ENCODE results near the gene GGNBP2.
A peak's percentile ranks its signal among the peaks of the same experiment; 100 is the strongest.

Gene GGNBP2

DNA sequence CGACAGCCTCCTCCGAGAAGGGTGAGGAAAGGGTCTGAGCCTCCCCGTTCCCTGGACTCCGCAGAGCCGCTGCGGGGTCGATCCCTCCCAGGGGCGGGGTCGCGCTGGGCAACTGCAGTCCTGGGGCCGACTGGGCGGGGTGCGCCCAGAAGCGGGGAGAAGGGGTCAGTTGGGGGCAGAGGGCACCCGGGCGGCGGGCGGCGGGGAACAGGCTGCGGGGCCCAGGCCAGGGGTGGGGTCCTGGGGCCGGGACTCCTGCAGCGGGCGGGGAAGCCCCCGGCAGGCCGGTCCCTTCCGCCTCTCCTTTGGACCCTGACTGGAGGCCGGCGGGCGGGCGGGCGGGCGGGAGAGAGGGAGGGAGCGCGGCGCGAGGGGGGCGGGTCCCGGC lies 352 bp downstream of the GGNBP2 start:
- peak overlapping the region; percentile 100 for H3K4me3 ChIP-seq (ENCODE audit: low read length)
- no peaks in the 10 kb centered on the region for H3K27me3 ChIP-seq (ENCODE audit: control insufficient read depth, low read length)
- H3K4me2 ChIP-seq (ENCODE audit: low read length), result peak overlapping the region; percentile 81
- no peak for TF ChIP-seq CTCF (IDR thresholded peaks at IDR 0.05; ENCODE audit: low read depth, low read length, poor library complexity, severe bottlenecking)
- no peak for TF ChIP-seq EZH2phosphoT487 (IDR thresholded peaks at IDR 0.05; ENCODE audit: borderline replicate concordance, low read length)
- peak overlapping the region; percentile 94 for H3K27ac ChIP-seq (ENCODE audit: low read depth, low read length)
- H4K20me1 ChIP-seq (ENCODE audit: control insufficient read depth, insufficient read depth, low read depth, low read length), result peaks cover 19% of the 10 kb centered on the region; the same call in 1 of the 2 replicates
- H3K9me2 ChIP-seq (replicated peaks; ENCODE audit: control insufficient read depth, low read length), result no peaks in the 10 kb centered on the region
- peaks cover 71% of the 10 kb centered on the region for H3K79me2 ChIP-seq (ENCODE audit: control insufficient read depth, low read length)
- H3K36me3 ChIP-seq (ENCODE audit: control insufficient read depth, low read length), result peaks cover 42% of the 10 kb centered on the region
- H3K9me3 ChIP-seq (ENCODE audit: control insufficient read depth, insufficient read depth, low read length), result no peaks in the 10 kb centered on the region
- H3F3A ChIP-seq (ENCODE audit: control insufficient read depth, insufficient read depth), result peaks cover 35% of the 10 kb centered on the region
- H3K4me1 ChIP-seq (ENCODE audit: control insufficient read depth, low read length), result peaks cover 37% of the 10 kb centered on the region

DNA sequence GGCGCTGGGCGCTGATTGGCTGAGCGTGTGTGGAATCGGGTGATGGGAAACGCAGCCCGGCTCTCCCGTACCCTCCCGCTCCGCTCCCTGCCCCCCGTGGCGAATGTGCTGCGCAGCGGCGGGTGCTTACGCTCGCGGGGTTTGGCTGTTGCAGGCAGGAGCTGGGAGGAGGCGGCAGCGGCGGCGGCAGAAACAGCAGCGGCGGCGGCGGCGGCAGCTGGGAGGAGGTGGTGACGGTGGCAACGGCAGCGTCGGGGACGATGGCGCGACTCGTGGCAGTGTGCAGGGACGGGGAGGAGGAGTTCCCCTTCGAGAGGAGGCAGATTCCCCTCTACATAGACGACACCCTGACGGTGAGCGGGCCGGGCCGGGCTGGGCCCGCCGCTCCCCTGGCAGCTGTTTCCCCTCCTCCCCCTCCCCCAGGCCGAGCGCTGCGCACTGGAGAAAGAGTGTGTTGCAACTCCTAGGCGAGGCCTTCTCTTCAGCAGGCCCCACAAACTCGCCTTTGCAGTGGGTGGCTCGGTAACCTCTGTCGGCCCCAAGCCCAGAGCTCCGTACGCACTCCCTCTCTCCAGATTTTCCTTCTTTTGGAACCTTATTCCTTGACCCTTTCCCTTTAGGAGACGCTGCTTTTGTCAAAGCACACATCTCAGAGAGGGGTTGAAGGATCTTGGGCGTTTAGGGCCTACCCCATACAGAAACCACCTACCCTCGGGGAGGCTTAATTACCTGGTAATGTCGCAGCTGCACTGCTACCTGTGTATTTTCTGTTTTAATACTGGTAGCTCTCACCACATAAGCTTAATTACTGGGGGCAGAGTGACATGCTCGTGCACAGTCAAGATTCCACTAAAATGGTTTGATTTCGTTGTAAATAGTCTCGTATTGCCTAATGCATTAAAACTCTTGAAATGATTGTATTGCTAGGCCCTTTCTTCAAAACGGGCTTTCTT lies 1.0 kb downstream of the GGNBP2 start:
- H3K4me1 ChIP-seq (ENCODE audit: control insufficient read depth, low read length), result peaks cover 44% of the 10 kb centered on the region

GRCh38 chr17:36546418-36547093 lies 1.8 kb downstream of the GGNBP2 start:
- Histone ChIP-seq H4K20me1 (ENCODE audit: control insufficient read depth, insufficient read depth, low read depth, low read length) (peaks cover 19% of the 10 kb centered on the region; the same call in 1 of the 2 replicates), H3K4me3 (ENCODE audit: low read length) (peak overlapping the region; percentile 95), H3K9me2 (replicated peaks; ENCODE audit: control insufficient read depth, low read length) (no peaks in the 10 kb centered on the region), H3K36me3 (ENCODE audit: control insufficient read depth, low read length) (peaks cover 47% of the 10 kb centered on the region), H3K9me3 (ENCODE audit: control insufficient read depth, insufficient read depth, low read length) (no peaks in the 10 kb centered on the region), H3K4me2 (ENCODE audit: low read length) (peak overlapping the region; percentile 85), H3K27ac (ENCODE audit: low read depth, low read length) (peak overlapping the region; percentile 94), H3K4me1 (ENCODE audit: control insufficient read depth, low read length) (peaks cover 52% of the 10 kb centered on the region), H3K27me3 (ENCODE audit: control insufficient read depth, low read length) (no peaks in the 10 kb centered on the region), H3K79me2 (ENCODE audit: control insufficient read depth, low read length) (peaks cover 84% of the 10 kb centered on the region), H3F3A (ENCODE audit: control insufficient read depth, insufficient read depth) (peaks cover 39% of the 10 kb centered on the region)
- no peak for TF ChIP-seq CTCF (IDR thresholded peaks at IDR 0.05; ENCODE audit: low read depth, low read length, poor library complexity, severe bottlenecking)
- TF ChIP-seq EZH2phosphoT487 (IDR thresholded peaks at IDR 0.05; ENCODE audit: borderline replicate concordance, low read length), result no peak

More for the DNA sequence above, 1.0 kb downstream of the GGNBP2 start:
- peaks cover 39% of the 10 kb centered on the region for H3F3A ChIP-seq (ENCODE audit: control insufficient read depth, insufficient read depth)
- peak overlapping the region; percentile 94 for H3K27ac ChIP-seq (ENCODE audit: low read depth, low read length)
- peak overlapping the region; percentile 85 for H3K4me2 ChIP-seq (ENCODE audit: low read length)
- no peaks in the 10 kb centered on the region for H3K9me3 ChIP-seq (ENCODE audit: control insufficient read depth, insufficient read depth, low read length)
- peaks cover 42% of the 10 kb centered on the region for H3K36me3 ChIP-seq (ENCODE audit: control insufficient read depth, low read length)
- peaks cover 75% of the 10 kb centered on the region for H3K79me2 ChIP-seq (ENCODE audit: control insufficient read depth, low read length)
- no peaks in the 10 kb centered on the region for H3K9me2 ChIP-seq (replicated peaks; ENCODE audit: control insufficient read depth, low read length)
- peak overlapping the region; percentile 95 for H3K4me3 ChIP-seq (ENCODE audit: low read length)
- H4K20me1 ChIP-seq (ENCODE audit: control insufficient read depth, insufficient read depth, low read depth, low read length), result peaks cover 19% of the 10 kb centered on the region; the same call in 1 of the 2 replicates
- TF ChIP-seq CTCF (IDR thresholded peaks at IDR 0.05; ENCODE audit: low read depth, low read length, poor library complexity, severe bottlenecking) (no peak), EZH2phosphoT487 (IDR thresholded peaks at IDR 0.05; ENCODE audit: borderline replicate concordance, low read length) (no peak)
- H3K27me3 ChIP-seq (ENCODE audit: control insufficient read depth, low read length), result no peaks in the 10 kb centered on the region

All from DOHH2 (cell line).